GM23338 (cell line): ENCODE data around the gene PARP1.

ENCODE experiments used
- CREB1 ChIP-seq: fragments of 250-450 bp; sonication (Bioruptor Pico); IDR thresholded peaks from 2 replicates; pipeline ENCODE4 v1.5.0; 2020; ENCODE audit warnings: low read depth, mild to moderate bottlenecking, moderate library complexity
- CTCF ChIP-seq, 2 experiments: fragments of 200-600 bp in 1 of 2; sonication (generic) in 1 of 2; conservative IDR thresholded peaks; 2 replicates each; pipeline versions ENCODE4 v1.5.1 to v1.6.1; 2016 to 2017; ENCODE audit warnings: antibody characterized with exemption in 2 of 2, low read depth in 2 of 2, mild to moderate bottlenecking in 2 of 2, moderate library complexity in 1 of 2
- EZH2 ChIP-seq: fragments of 200-600 bp; sonication (generic); IDR thresholded peaks from one replicate; pipeline ENCODE4 v1.8.0; 2017; ENCODE audit warnings: antibody characterized with exemption, mild to moderate bottlenecking, low read depth; ENCODE audit not compliant: unreplicated experiment
- EZH2phosphoT487 ChIP-seq: fragments of 200-600 bp; sonication (generic); IDR thresholded peaks from one replicate; pipeline ENCODE4 v1.8.1; 2018; ENCODE audit warnings: antibody characterized with exemption; ENCODE audit not compliant: unreplicated experiment
- JUNB ChIP-seq: IDR thresholded peaks from one replicate; pipeline ENCODE4 v1.6.1; 2016; ENCODE audit warnings: antibody characterized with exemption; ENCODE audit not compliant: unreplicated experiment
- NANOG ChIP-seq: IDR thresholded peaks from 2 replicates; pipeline ENCODE4 v1.6.1; 2016; ENCODE audit warnings: antibody characterized with exemption, borderline replicate concordance
- POLR2AphosphoS5 ChIP-seq: IDR thresholded peaks from 2 replicates; pipeline ENCODE4 v1.6.1; 2016; ENCODE audit warnings: antibody characterized with exemption, low read depth
- REST ChIP-seq: IDR thresholded peaks from one replicate; pipeline ENCODE4 v1.6.1; 2018; ENCODE audit warnings: antibody characterized with exemption; ENCODE audit not compliant: unreplicated experiment
- ZNF331 ChIP-seq: fragments of 250-450 bp; sonication (Bioruptor Pico); IDR thresholded peaks from 2 replicates; pipeline ENCODE4 v1.5.0; 2020; ENCODE audit warnings: low read depth, mild to moderate bottlenecking, moderate library complexity

- TF ChIP-seq POLR2AphosphoS5 = no peak
- no peak for TF ChIP-seq CTCF (conservative IDR thresholded peaks at IDR 0.05; ENCODE audit: low read depth in 2 of 2)
- TF ChIP-seq REST = no peak
- TF ChIP-seq EZH2 = no peak
- no peak for TF ChIP-seq ZNF331
- TF ChIP-seq EZH2phosphoT487 = no peak
- no peak for TF ChIP-seq NANOG
- TF ChIP-seq CREB1 = no peak
- TF ChIP-seq JUNB = no peak
These were observed 2.4 kb downstream of the PARP1 start for GRCh38 chr1:226405411-226405988.
